ENCODE results near the gene FBXL12.
A peak's percentile ranks its signal among the peaks of the same experiment; 100 is the strongest.
"Not testable (repeated sequence)": the region's sequence is repeated elsewhere in the genome, so short reads cannot be mapped to it uniquely, and the experiment has no call there.

The FBXL12 gene

GRCh38 chr19:9791552-9792205, 27.2 kb downstream of the FBXL12 start:
- peak; percentile 90 for DNase-seq

DNA sequence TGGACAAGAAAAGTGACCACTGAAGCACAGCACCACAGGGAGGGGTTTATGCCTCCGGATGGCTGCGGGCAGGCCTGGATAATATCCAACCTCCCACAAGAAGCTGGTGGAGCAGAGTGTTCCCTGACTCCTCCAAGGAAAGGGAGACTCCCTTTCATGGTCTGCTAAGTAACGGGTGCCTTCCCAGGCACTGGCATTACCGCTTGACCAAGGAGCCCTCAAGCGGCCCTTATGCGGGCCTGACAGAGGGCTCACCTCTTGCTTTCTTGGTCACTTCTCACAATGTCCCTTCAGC, 27.9 kb downstream of the FBXL12 start:
- not testable (repeated sequence) for DNase-seq

DNA sequence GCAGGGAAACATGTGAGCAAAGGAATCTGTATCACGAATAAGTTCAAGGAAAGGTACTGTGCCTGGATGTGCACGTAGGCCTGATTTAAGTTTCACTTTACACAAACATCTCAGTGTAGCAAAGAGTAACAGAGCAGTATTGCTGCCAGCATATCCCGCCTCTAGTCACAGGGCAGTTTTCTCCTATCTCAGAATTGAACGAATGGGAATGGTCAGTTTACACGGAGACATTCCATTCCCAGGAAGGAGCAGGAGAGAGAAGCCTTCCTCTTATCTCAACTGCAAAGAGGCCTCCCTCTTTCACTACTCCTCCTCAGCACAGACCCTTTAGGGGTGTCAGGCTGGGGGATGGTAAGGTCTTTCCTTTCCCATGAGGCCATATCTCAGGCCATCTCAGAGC, 29.3 kb downstream of the FBXL12 start:
- not testable (repeated sequence) for DNase-seq

DNA sequence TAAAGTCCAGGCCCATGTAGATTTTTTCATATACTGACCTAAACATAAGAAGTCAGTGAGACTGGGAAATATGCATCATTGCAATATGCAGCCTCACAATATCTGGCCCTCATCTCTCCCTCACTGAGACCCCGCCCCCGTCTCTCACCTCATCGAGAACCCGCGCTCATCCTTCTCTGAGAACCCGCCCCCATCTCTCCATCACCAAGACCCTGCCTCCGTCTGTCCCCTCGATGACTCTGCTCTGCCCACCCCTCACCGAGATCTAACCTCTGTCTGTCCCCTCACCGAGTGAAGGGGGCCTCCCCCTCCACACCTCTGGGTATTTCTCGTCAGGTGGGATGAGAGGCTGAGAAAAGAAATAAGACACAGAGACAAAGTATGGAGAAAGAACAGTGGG, 29.8 kb downstream of the FBXL12 start:
- no peak for DNase-seq

- not testable (repeated sequence) for DNase-seq
Measured at GRCh38 chr19:9788604-9789003, 30.3 kb downstream of the FBXL12 start.

DNA sequence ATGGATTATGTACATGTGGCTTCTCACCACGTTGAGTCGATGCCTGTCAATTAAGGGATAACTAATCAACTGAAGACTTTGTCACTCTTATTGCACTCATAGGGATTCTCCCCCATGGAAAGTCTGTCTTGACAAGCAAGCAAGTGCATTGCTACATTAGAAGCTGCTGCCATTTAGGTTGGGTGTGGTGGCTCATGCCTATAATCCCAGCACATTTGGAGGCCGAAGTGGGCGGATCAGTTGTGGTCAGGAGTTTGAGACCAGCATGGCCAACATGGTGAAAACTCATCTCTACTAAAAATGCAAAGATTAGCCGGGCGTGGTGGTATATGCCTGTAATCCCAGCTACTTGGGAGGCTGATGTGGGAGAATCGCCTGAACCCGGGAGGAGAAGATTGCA, 32.1 kb downstream of the FBXL12 start:
- DNase-seq, result no peak

GRCh38 chr19:9786342-9786741, 32.5 kb downstream of the FBXL12 start:
- DNase-seq, result no peak

GRCh38 chr19:9785367-9786331, 33.2 kb downstream of the FBXL12 start:
- DNase-seq, result peak; percentile 95

DNA sequence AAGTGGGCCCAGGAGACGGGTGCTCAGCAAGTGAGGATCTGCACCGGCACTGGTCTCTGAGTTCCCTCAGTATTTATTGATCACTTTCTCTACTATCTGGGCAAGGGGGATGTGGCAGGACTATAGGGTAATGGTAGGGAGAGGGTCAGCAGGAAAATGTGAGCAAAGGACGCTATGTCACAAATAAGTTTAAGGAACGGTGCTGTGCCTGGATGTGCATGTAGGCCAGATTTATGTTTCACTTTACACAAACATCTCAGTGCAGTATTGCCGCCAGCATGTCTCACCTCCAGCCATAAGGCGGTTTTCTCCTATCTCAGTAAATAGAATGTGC, 34.7 kb downstream of the FBXL12 start:
- not testable (repeated sequence) for DNase-seq

DNA sequence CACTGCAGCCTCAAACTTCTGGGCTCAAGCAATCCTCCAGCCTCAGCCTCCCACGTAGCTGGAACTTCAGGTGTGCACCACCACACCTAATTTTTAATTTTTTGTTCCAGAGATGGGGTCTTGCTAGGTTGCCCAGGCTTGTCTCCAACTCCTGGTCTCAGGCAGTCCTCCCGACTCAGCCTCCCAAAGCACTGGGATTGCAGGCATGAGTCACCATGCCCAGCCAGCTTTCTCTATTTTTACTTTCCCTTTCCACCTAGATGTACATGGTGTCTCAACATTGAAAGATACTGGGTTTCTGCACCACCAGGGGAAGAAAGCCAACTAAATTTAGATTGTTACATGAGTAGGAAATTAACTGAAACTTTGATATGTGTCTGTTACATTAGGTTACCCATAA, 36.5 kb downstream of the FBXL12 start:
- DNase-seq, result no peak

GRCh38 chr19:9768175-9769112, 50.4 kb downstream of the FBXL12 start, which contains the start of gene ZNF846:
TSS of gene ZNF846 (minus strand) at chr19:9768738. CDS start at chr19:9764950, 3,788 bp downstream.
- peak; percentile 95 for DNase-seq

Data from activated CD4-positive, alpha-beta T cell treated with anti-CD3 and anti-CD28 coated beads, Interleukin-2, Interleukin-6, amounts not matched to agents 100 ng/mL and 50 ng/mL, durations not matched to agents 16 hours and 8 hours (primary cell).